Activated T-helper 1 cell treated with anti-CD3 and anti-CD28 coated beads, Interleukin-12 subunit alpha, Interleukin-12 subunit beta, Interleukin-2, Interleukin-4 antibody, amounts not matched to agents 30 ng/mL and 10 ng/mL and 1 ng/mL, durations not matched to agents 14 hours and 24 hours and 36 hours (primary cell): ENCODE measurements around the gene CNTN2. TPM values are rescaled to one million over a fixed set of nuclear protein-coding genes. Genes with fewer than 3 reads are reported as not detected.
A peak's percentile ranks its signal among the peaks of the same experiment; 100 is the strongest.

ENCODE experiments used
- DNase-seq: peaks from one replicate; pipeline ENCODE4 v3.0.0; 2021; ENCODE audit warnings: low spot score
- H3K27ac Mint-ChIP-seq: one replicate; pipeline ENCODE4 v1.8.0; 2021; ENCODE audit warnings: mild to moderate bottlenecking, mixed read lengths
- H3K27me3 Mint-ChIP-seq: one replicate; pipeline ENCODE4 v1.8.0; 2022; ENCODE audit warnings: mild to moderate bottlenecking, moderate library complexity, mixed read lengths; ENCODE audit not compliant: insufficient read depth
- H3K36me3 Mint-ChIP-seq: one replicate; pipeline ENCODE4 v1.8.0; 2021; ENCODE audit warnings: low read depth, mixed read lengths
- H3K4me1 Mint-ChIP-seq: one replicate; pipeline ENCODE4 v1.8.0; 2021; ENCODE audit warnings: low read depth, mixed read lengths
- H3K4me3 Mint-ChIP-seq: one replicate; pipeline ENCODE4 v1.8.0; 2021; ENCODE audit warnings: mild to moderate bottlenecking, moderate library complexity, mixed read lengths
- H3K9me3 Mint-ChIP-seq: one replicate; pipeline ENCODE4 v1.8.0; 2021; ENCODE audit warnings: mixed read lengths
- intact Hi-C: fragments of 100-400 bp; cut with micrococcal nuclease; formaldehyde crosslinking; loops from one replicate; pipeline ENCODE4 v1.15.1; 2024
- total RNA-seq: library from RNA; stranded (reverse); gene quantifications from 2 replicates; pipeline ENCODE4 v1.2.3, GENCODE V29; 2022

CNTN2 gene
- total RNA-seq, 1 donor from 2014 or later, result not detected

DNA sequence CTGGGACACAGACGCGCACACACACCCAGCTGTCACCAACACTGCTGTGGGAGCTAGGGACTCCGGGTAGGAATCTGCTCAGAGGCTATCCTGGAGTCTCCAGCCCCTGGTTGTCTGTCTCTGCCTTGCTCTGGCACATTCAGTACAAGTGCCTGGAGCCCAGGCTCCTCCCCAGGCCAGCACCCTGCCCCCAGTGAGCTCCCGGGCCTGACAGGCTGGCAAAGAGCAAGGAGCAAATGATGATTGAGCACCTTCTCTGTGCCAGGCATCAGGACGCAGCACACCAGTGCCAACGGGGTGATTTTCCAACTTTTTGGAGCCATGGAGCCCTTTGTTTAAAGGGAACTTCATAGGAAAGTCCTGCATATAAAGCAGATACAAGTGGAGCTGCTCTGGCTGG lies 6.5 kb downstream of the CNTN2 start:
- no peak for DNase-seq
- Mint-ChIP-seq H3K4me3 (no peak overlapping the region), H3K27ac (no peak overlapping the region)

GRCh38 chr1:205052690-205053089 lies 9.7 kb downstream of the CNTN2 start:
- H3K9me3 Mint-ChIP-seq, result no peaks in the 10 kb centered on the region
- no peak for DNase-seq

More for the DNA sequence above, 6.5 kb downstream of the CNTN2 start:
- H3K27me3 Mint-ChIP-seq, result peaks cover 23% of the 10 kb centered on the region
- H3K36me3 Mint-ChIP-seq, result no peaks in the 10 kb centered on the region
- intact Hi-C loops, result no loop called here
- H3K4me1 Mint-ChIP-seq, result no peaks in the 10 kb centered on the region
- no peaks in the 10 kb centered on the region for H3K9me3 Mint-ChIP-seq

GRCh38 chr1:205053296-205053695 lies 10.3 kb downstream of the CNTN2 start:
- Mint-ChIP-seq H3K4me1 (no peaks in the 10 kb centered on the region), H3K27me3 (peaks cover 5% of the 10 kb centered on the region)

More at GRCh38 chr1:205052690-205053089, 9.7 kb downstream of the CNTN2 start:
- no peaks in the 10 kb centered on the region for H3K4me1 Mint-ChIP-seq
- no peak overlapping the region for H3K4me3 Mint-ChIP-seq
- H3K27ac Mint-ChIP-seq, result no peak overlapping the region
- intact Hi-C loops, result no loop called here
- no peaks in the 10 kb centered on the region for H3K36me3 Mint-ChIP-seq
- H3K27me3 Mint-ChIP-seq, result peaks cover 5% of the 10 kb centered on the region

GRCh38 chr1:205054013-205054412 lies 11.0 kb downstream of the CNTN2 start:
- no peak for DNase-seq
- H3K27me3 Mint-ChIP-seq, result peaks cover 3% of the 10 kb centered on the region

More at GRCh38 chr1:205053296-205053695, 10.3 kb downstream of the CNTN2 start:
- H3K36me3 Mint-ChIP-seq, result no peaks in the 10 kb centered on the region
- no peak overlapping the region for H3K4me3 Mint-ChIP-seq
- no peak overlapping the region for H3K27ac Mint-ChIP-seq
- intact Hi-C loops, result no loop called here
- no peaks in the 10 kb centered on the region for H3K9me3 Mint-ChIP-seq
- DNase-seq, result no peak

DNA sequence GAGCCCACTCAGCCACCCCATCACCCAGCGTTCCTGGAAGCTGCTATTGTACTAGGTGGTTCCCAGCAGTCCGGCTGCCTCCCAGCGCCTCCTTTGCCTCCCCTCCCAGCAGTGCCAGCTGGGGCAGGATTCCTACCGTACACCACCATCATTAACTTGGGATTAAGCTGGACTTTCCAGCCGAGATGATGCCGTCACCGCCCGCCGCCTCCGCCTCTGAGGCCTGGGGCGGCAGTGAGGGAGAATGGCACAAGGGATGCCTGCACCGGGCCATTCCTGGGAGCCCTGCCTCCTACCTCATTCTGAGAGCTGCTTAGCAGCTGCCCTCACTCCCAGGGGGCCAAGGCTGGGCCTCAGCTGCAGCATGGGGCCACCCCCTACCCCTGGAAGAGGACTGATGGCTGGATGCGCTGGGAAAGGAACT lies 13.2 kb downstream of the CNTN2 start:
- Mint-ChIP-seq H3K27me3 (peaks cover 3% of the 10 kb centered on the region), H3K27ac (no peak overlapping the region), H3K9me3 (no peaks in the 10 kb centered on the region), H3K36me3 (no peaks in the 10 kb centered on the region), H3K4me1 (no peaks in the 10 kb centered on the region), H3K4me3 (no peak overlapping the region)
- intact Hi-C loops, result no loop called here
- no peak for DNase-seq

More at GRCh38 chr1:205054013-205054412, 11.0 kb downstream of the CNTN2 start:
- Mint-ChIP-seq H3K27ac (no peak overlapping the region), H3K9me3 (no peaks in the 10 kb centered on the region), H3K36me3 (no peaks in the 10 kb centered on the region), H3K4me1 (no peaks in the 10 kb centered on the region), H3K4me3 (no peak overlapping the region)
- intact Hi-C loops, result no loop called here

DNA sequence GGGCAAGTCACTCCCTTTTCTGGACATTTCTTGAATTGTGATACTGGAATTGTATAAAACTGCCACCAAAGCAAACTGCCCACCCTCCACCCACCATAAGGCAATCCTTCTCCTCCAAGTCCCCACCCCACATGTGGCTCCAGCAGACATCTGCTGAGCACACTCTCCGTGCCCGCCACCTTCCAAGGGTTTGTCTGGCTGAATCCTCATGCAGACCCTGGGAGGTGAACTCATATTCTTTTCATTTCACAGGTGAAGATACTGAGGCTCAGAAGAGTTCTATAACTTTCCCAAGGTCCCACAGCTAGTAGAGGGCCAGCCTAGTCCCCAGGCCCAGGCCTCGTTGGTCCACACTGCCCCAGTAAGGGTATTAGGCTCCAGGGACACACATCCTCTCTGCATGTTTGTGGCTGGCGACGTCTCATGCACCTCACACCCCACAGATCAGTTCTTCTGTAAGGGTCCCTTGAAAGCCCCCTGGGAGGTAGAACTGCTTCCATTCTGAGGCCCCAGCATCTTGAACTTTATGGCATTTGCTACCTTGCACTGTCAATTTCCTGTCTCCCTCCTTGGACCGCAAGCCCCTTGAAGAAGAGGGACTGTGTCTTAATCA lies 14.1 kb downstream of the CNTN2 start:
- no peak overlapping the region for H3K27ac Mint-ChIP-seq
- no peak for DNase-seq

DNA sequence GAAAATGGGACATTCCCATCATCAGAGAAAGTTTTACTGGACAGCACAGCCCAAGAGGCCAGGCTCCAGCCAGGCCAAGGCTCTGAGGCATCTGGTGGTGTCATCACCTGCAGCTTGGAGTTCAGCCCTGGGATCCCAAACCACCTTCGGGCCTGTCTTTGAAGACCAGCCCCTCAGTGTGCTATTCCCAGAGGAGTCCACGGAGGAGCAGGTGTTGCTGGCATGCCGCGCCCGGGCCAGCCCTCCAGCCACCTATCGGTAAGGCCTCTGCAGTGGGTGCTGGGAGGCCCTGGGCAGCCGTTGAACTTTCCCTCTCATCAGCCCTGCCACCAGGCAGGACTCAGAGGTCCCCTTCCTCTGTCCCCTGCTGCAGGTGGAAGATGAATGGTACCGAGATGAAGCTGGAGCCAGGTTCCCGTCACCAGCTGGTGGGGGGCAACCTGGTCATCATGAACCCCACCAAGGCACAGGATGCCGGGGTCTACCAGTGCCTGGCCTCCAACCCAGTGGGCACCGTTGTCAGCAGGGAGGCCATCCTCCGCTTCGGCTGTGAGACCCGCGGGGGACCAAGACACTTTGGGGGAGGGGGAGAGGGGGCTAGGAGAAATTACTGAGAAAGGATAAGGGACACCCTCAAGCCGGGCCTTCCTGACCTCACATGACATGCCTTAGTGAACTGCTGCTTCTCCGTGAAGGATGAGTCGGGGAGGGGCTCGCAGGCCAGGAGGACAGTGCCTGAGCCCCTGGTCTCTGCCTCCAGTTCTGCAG lies 15.0 kb downstream of the CNTN2 start:
- DNase-seq, result no peak
- Mint-ChIP-seq H3K36me3 (no peaks in the 10 kb centered on the region), H3K9me3 (no peaks in the 10 kb centered on the region), H3K27me3 (peaks cover 3% of the 10 kb centered on the region), H3K4me1 (no peaks in the 10 kb centered on the region), H3K4me3 (no peak overlapping the region), H3K27ac (no peak overlapping the region)
- intact Hi-C loops, result no loop called here

More for the DNA sequence above, 14.1 kb downstream of the CNTN2 start:
- Mint-ChIP-seq H3K36me3 (no peaks in the 10 kb centered on the region), H3K9me3 (no peaks in the 10 kb centered on the region), H3K4me3 (no peak overlapping the region), H3K4me1 (no peaks in the 10 kb centered on the region), H3K27me3 (peaks cover 3% of the 10 kb centered on the region)
- intact Hi-C loops, result no loop called here

- peaks cover 3% of the 10 kb centered on the region for H3K27me3 Mint-ChIP-seq
- H3K4me3 Mint-ChIP-seq, result no peak overlapping the region
- no peaks in the 10 kb centered on the region for H3K9me3 Mint-ChIP-seq
- H3K27ac Mint-ChIP-seq, result no peak overlapping the region
- no peaks in the 10 kb centered on the region for H3K36me3 Mint-ChIP-seq
- intact Hi-C loops, result no loop called here
- no peaks in the 10 kb centered on the region for H3K4me1 Mint-ChIP-seq
- DNase-seq, result no peak
Measured at GRCh38 chr1:205058853-205059252, 15.8 kb downstream of the CNTN2 start.

GRCh38 chr1:205059660-205060059 lies 16.6 kb downstream of the CNTN2 start:
- no peak overlapping the region for H3K27ac Mint-ChIP-seq
- no peaks in the 10 kb centered on the region for H3K4me1 Mint-ChIP-seq
- H3K4me3 Mint-ChIP-seq, result no peak overlapping the region
- intact Hi-C loops, result no loop called here
- DNase-seq, result no peak
- no peaks in the 10 kb centered on the region for H3K9me3 Mint-ChIP-seq
- H3K36me3 Mint-ChIP-seq, result no peaks in the 10 kb centered on the region
- peaks cover 3% of the 10 kb centered on the region for H3K27me3 Mint-ChIP-seq

- H3K9me3 Mint-ChIP-seq, result no peaks in the 10 kb centered on the region
- intact Hi-C loops, result loop anchor here (1.0 kb wide), 2 partner anchors 71 to 85 kb away; no protein-coding TSS in a partner anchor
- H3K27me3 Mint-ChIP-seq, result peaks cover under 1% of the 10 kb centered on the region
- H3K27ac Mint-ChIP-seq, result no peak overlapping the region
- H3K4me3 Mint-ChIP-seq, result no peak overlapping the region
- no peaks in the 10 kb centered on the region for H3K36me3 Mint-ChIP-seq
- no peaks in the 10 kb centered on the region for H3K4me1 Mint-ChIP-seq
- no peak for DNase-seq
Measured at GRCh38 chr1:205060746-205061145, 17.7 kb downstream of the CNTN2 start.

- intact Hi-C loops, result loop anchor here (1.0 kb wide), 2 partner anchors 72 to 86 kb away; no protein-coding TSS in a partner anchor
- H3K27ac Mint-ChIP-seq, result no peak overlapping the region
Measured at GRCh38 chr1:205061227-205061626, 18.2 kb downstream of the CNTN2 start.

DNA sequence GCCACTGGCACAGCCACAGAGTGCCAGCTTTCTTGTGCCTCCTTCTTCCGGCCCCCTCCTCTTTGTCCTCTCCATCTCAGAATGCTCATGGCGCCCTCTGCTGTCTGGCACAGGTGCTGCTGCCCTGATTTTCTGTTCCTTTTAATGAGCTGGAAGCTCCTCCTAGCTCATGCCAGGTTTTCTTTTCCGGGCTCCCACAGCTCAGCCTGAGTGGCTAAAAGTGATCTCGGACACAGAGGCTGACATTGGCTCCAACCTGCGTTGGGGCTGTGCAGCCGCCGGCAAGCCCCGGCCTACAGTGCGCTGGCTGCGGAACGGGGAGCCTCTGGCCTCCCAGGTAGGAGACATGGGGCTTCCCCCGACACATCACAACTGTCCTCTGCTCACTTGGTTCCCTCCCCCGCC lies 18.7 kb downstream of the CNTN2 start:
- Mint-ChIP-seq H3K4me1 (no peaks in the 10 kb centered on the region), H3K27ac (no peak overlapping the region), H3K36me3 (no peaks in the 10 kb centered on the region), H3K9me3 (no peaks in the 10 kb centered on the region), H3K4me3 (no peak overlapping the region), H3K27me3 (no peaks in the 10 kb centered on the region)
- peak; percentile 47 for DNase-seq
- intact Hi-C loops, result loop anchor here (1.0 kb wide), 2 partner anchors 72 to 86 kb away; no protein-coding TSS in a partner anchor

More at GRCh38 chr1:205061227-205061626, 18.2 kb downstream of the CNTN2 start:
- DNase-seq, result no peak
- Mint-ChIP-seq H3K4me1 (no peaks in the 10 kb centered on the region), H3K4me3 (no peak overlapping the region), H3K9me3 (no peaks in the 10 kb centered on the region), H3K36me3 (no peaks in the 10 kb centered on the region), H3K27me3 (no peaks in the 10 kb centered on the region)

GRCh38 chr1:205062319-205062718 lies 19.3 kb downstream of the CNTN2 start:
- H3K4me3 Mint-ChIP-seq, result no peak overlapping the region
- intact Hi-C loops, result no loop called here
- no peak overlapping the region for H3K27ac Mint-ChIP-seq
- no peaks in the 10 kb centered on the region for H3K36me3 Mint-ChIP-seq
- H3K9me3 Mint-ChIP-seq, result no peaks in the 10 kb centered on the region
- no peak for DNase-seq
- no peaks in the 10 kb centered on the region for H3K4me1 Mint-ChIP-seq
- no peaks in the 10 kb centered on the region for H3K27me3 Mint-ChIP-seq
